HG03095 (cell line): ENCODE results near the gene TRAP1.
"Not testable (repeated sequence)": the region's sequence is repeated elsewhere in the genome, so short reads cannot be mapped to it uniquely, and the experiment has no call there.

Experiments
- ATAC-seq: cut with Tn5 transposase; IDR thresholded peaks from one replicate; pipeline ENCODE4 v1.9.1; 2021; ENCODE audit warnings: moderate library complexity; ENCODE audit not compliant: unreplicated experiment

The TRAP1 gene

GRCh38 chr16:3714378-3714777, 2.9 kb downstream of the TRAP1 start:
- not testable (repeated sequence) for ATAC-seq

GRCh38 chr16:3713587-3714242, 3.6 kb downstream of the TRAP1 start:
- no peak for ATAC-seq

- ATAC-seq, result no peak
Measured at GRCh38 chr16:3712861-3713372, 4.4 kb downstream of the TRAP1 start.

GRCh38 chr16:3706253-3707012, 10.9 kb downstream of the TRAP1 start:
- no peak for ATAC-seq

- no peak for ATAC-seq
Measured at GRCh38 chr16:3702082-3702481, 15.2 kb downstream of the TRAP1 start.

GRCh38 chr16:3701531-3701930, 15.8 kb downstream of the TRAP1 start:
- no peak for ATAC-seq

- no peak for ATAC-seq
Measured at GRCh38 chr16:3698941-3699340, 18.4 kb downstream of the TRAP1 start.

GRCh38 chr16:3696425-3697218, 20.7 kb downstream of the TRAP1 start:
- ATAC-seq, result no peak

- ATAC-seq, result no peak
Measured at GRCh38 chr16:3695610-3696369, 21.5 kb downstream of the TRAP1 start.

GRCh38 chr16:3694051-3694450, 23.3 kb downstream of the TRAP1 start:
- ATAC-seq, result no peak

GRCh38 chr16:3691761-3692160, 25.6 kb downstream of the TRAP1 start:
- ATAC-seq, result no peak

- no peak for ATAC-seq
Measured at GRCh38 chr16:3690980-3691720, 26.2 kb downstream of the TRAP1 start.

- peak; percentile 85 for ATAC-seq
Measured at GRCh38 chr16:3690470-3690928, 26.8 kb downstream of the TRAP1 start.

GRCh38 chr16:3689731-3690130, 27.6 kb downstream of the TRAP1 start:
- no peak for ATAC-seq

GRCh38 chr16:3687792-3688191, 29.5 kb downstream of the TRAP1 start:
- ATAC-seq, result no peak

GRCh38 chr16:3687021-3687420, 30.3 kb downstream of the TRAP1 start:
- no peak for ATAC-seq

GRCh38 chr16:3681206-3681605, 36.1 kb downstream of the TRAP1 start:
- no peak for ATAC-seq

- no peak for ATAC-seq
Measured at GRCh38 chr16:3677994-3678393, 39.3 kb downstream of the TRAP1 start.

GRCh38 chr16:3675601-3676130, 41.7 kb downstream of the TRAP1 start:
- ATAC-seq, result no peak
